SW480 (cell line): ENCODE measurements around the gene TEC.

Experiments
- DNase-seq: peaks from one replicate; pipeline ENCODE4 v3.0.0-alpha.2; 2016; ENCODE audit warnings: low spot score

TEC gene

DNA sequence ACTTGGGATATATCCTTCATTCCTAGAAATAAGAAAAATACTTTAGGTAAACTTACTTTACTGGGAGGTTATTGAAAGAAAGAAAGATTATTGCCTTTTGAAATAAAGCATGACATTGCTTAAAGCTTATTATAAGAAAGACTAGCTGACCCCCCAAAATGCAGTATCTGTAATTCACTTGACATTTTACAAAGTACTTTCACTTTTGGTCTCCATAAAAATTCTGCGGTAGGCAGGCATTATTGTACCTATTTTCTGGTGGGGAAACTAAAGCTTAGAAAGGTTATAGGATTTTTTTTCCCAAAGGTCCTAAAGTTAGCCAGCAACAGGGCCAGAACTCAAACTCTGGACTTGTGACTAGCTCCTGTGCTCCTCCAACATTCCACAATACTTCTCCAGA, 105.9 kb downstream of the TEC start:
- no peak for DNase-seq

GRCh38 chr4:48162162-48162561, 107.5 kb downstream of the TEC start:
- DNase-seq = no peak

GRCh38 chr4:48157271-48157670, 112.4 kb downstream of the TEC start:
- DNase-seq = no peak

GRCh38 chr4:48156423-48156822, 113.2 kb downstream of the TEC start:
- DNase-seq = no peak

DNA sequence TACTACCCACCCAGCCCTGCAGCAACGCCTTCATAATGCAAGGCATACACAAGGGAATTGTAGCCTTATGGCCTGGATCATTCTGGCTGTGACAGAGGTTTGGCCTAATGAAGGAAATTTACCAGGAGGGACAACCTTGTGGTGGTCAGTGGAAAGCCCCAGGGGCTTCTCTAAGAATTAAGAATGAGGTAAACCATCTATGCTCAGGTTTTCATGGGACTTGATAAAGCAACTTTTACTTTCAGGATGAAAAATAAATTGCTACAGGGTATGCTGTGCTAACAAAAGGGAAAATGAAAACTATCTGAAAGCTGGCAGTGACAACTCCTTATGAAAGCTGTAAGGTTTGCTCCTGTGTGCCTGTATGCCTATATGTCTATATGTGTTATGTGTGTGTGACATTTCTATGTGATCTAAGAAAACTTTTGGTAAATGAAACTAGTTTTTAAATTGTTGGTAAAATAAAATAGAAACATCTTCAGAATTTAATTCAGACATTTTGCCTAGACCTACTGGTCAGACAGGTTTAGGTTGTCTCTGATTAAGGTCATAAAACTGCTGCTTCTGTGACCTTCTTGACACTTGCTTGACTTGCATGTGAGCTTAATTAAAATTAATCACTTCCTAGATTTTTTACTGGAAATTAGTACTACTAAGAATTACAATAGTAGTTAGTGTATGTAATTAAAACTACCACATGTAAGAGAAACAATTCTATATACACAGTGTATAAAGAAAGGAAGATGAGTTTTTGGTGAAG, 115.7 kb downstream of the TEC start:
- DNase-seq = no peak

DNA sequence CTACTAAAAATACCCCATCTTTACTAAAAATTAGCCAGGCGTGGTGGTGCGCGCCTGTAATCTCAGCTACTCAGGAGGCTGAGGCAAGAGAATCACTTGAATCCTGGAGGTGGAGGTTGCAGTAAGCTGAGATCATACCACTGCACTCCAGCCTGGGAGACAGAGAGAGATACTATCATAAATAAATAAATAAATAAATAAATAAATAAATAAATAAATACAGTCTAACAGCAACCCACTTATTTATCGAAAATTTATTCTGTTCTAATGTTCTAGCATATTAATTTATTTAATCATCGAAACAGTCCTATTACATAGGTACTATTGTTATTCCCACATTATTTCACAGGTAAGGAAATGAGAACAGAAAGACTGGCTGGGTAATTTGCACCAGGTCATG, 117.4 kb downstream of the TEC start:
- no peak for DNase-seq

GRCh38 chr4:48149827-48150370, 119.7 kb downstream of the TEC start:
- DNase-seq = no peak

DNA sequence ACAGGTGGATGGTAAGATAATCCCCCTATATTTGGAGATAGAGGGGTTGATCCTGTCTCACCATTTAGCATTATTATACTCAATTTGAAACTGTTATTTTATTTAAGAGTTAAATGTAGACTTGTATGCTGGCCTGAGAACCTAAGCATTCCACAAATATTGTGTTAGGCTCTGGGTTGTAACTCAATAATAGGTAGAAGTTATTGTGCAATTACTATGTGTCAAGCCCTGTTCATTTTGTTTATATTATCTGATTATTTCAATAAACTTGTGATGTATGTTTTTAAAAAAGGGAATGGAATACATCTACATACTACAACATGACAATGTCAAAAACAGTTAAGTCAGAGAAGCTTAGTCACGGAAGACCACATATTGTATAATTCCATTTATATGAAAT, 122.0 kb downstream of the TEC start:
- DNase-seq = no peak

GRCh38 chr4:48141048-48141447, 128.6 kb downstream of the TEC start:
- DNase-seq = peak; percentile 23

DNA sequence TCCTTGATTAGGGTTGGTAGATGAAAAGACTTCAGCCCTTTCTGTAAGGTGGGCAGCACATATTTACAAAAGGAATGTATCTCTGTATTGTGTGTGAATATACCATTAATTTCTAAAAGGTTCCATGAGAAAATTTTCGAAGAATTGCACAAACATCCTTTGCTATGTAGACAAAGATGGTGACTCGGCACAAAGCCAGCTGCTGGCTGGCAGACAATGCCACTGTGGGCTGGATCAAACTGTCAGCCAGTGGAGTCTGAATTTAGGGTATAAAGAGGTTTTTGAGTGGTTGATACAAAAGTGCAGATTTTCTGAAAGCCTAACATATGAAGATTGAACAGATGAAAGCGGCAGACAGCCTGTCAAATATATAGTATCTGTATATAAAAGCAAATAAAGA, 129.9 kb downstream of the TEC start:
- DNase-seq = no peak

DNA sequence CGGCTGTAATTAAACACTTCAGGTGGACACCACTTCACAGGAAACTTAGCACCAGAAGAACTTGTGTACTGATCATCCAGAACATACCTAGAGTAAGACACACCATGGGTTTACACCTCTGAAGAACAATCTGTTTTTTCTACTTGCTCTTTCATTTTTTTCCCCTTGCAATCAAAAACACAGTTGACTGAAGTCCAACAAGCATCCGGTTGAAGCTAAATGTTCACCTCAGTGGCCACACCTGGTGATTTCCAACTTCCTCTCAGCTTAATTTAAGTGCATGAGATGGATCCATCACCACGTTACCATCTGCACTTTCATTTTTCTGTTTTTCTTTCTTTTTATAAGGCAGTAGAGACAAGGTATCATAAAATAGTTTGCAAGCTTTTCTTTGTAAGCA, 130.7 kb downstream of the TEC start:
- DNase-seq = no peak

DNA sequence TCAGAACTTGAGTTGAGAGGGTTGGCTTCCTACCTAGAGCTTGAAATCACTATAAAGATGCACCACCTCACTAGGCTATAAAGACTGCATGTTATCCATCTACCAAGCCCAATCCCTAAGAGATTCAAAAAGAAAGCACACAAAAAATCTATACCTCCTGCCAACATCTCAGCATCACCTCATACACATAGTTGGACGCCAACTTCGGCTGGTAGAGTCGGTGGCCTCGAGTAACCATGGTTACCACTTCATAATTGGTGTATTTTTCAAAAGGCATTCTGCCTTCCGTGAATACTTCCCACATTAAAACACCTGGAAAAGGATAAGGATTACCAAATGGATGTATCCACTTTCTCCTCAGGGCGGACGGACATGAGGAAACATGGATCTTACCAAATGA, 131.1 kb downstream of the TEC start:
- no peak for DNase-seq

DNA sequence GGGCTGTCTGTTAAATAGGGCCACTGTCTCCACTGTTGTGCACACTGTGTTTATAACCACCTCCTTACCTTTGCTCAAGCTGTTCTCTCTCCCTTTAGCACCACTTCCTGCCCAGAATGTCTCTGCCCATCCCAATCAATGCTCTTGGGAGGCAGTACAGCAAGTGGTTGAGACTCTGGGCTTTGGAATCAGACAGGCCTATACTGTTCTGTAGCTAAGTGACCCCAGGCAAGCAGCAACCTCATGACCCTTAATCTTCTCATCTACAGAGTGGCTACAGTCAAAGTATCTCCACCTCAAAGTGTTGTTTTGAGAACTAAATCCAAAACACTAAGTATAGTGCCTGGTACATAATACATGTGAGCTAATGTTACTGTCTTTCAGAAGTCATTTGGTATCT, 131.8 kb downstream of the TEC start:
- no peak for DNase-seq

DNA sequence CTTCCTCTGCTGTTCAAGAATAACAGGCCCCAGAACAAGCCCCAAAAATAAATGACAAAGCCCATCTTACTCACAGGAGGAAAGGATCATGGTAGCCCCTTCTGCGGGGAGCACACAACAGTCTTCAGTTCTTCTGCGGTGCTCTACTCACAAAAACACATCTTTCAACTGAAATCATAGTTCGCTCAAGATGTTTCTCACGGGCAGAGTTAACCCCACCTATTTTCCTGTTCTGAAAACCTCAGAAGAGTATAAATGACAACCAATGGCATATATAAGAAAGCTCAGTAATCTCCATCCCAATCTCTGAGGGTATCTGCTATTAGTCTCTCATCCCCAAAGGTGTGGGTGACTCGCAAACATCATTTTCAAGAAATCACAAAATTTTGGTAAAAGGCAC, 135.6 kb downstream of the TEC start, which contains the start of gene TXK:
TSS of gene TXK (minus strand) at position 170 of the 400 bp plus-strand sequence. CDS start at position 90, 80 bp downstream.
- DNase-seq = no peak

GRCh38 chr4:48133669-48134068, 136.0 kb downstream of the TEC start:
- DNase-seq = no peak

DNA sequence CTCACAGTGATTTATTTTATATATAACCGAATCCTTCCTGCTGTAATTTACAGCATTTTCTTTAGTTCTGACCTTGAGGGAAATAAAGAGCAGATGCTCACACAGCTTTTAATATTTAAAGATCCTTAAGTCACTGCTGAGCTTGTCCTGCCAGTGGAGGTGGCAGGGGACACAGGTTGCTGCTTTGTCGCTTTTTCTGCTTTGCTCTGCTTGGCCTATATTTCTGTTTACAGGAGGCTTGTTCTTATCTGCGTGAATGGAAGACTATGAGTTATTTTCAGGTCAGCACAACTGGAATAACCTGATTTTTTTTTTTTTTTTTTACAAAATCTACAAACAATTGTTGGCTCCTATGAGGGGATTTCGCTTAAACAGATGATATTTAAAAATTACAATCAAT, 137.9 kb downstream of the TEC start:
- no peak for DNase-seq

DNA sequence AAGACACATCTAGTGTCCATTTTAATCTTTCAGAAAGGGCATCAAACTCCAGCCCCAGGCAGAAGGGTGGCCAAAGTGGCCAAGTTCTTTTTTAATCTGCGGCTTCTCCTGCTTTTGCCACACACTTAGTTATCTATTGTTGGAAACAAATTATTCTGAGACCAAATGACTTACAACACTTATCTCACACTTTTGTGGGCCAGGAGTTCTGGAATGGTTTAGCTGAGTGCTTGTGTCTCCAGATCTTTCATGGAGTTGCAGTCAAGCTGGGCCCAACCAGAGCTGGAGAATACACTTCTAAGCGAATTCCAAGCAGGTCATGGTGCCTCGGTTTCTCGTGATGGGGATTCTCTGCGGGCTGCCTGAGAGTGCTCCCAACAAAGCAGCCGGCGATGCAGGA, 139.5 kb downstream of the TEC start:
- no peak for DNase-seq

GRCh38 chr4:48129307-48130014, 140.2 kb downstream of the TEC start:
- no peak for DNase-seq

- DNase-seq = peak; percentile 83
Measured at GRCh38 chr4:48127682-48128404, 141.8 kb downstream of the TEC start.

- no peak for DNase-seq
Measured at GRCh38 chr4:48127231-48127630, 142.4 kb downstream of the TEC start.

GRCh38 chr4:48126621-48127020, 143.0 kb downstream of the TEC start:
- no peak for DNase-seq

GRCh38 chr4:48124870-48125269, 144.8 kb downstream of the TEC start:
- DNase-seq = no peak

GRCh38 chr4:48122756-48123155, 146.9 kb downstream of the TEC start:
- no peak for DNase-seq
